Right lobe of liver (tissue), 6 donors: ENCODE data around the gene OVCH1. TPM values are rescaled to one million over a fixed set of nuclear protein-coding genes. Genes with fewer than 3 reads are reported as not detected.

Source experiments
- ATAC-seq, 4 donors: fragments of 200-7000 bp; cut with Tn5 transposase; one replicate each; pipeline ENCODE4 v1.9.1; 2020; ENCODE audit warnings: mild to moderate bottlenecking in 4 of 4, moderate library complexity in 4 of 4
- DNase-seq, 3 donors: peaks; one replicate each; pipeline ENCODE4 v3.0.0-alpha.2; 2020
- H3K27ac ChIP-seq, 3 donors: fragments of 200-600 bp; one replicate each; pipeline ENCODE4 v1.8.0; 2022
- H3K27me3 ChIP-seq, 2 donors: fragments of 200-600 bp; one replicate each; pipeline ENCODE4 v1.8.0; 2022
- H3K36me3 ChIP-seq, 4 donors: fragments of 200-600 bp; sonication (generic) in 1 of 4; one replicate each; pipeline versions ENCODE4 v1.5.1 to v1.8.0; 2017 to 2022; ENCODE audit warnings: control low read depth in 1 of 4
- H3K4me1 ChIP-seq, 4 donors: fragments of 200-600 bp; sonication (generic) in 1 of 4; one replicate each; pipeline versions ENCODE4 v1.5.1 to v1.8.0; 2017 to 2022; ENCODE audit warnings: control low read depth in 1 of 4
- H3K4me3 ChIP-seq, 3 donors: fragments of 200-600 bp; one replicate each; pipeline ENCODE4 v1.8.0; 2022
- H3K9me3 ChIP-seq, 4 donors: fragments of 200-600 bp; sonication (generic) in 1 of 4; one replicate each; pipeline versions ENCODE4 v1.5.1 to v1.8.0; 2017 to 2022; ENCODE audit warnings: control low read depth in 1 of 4
- POLR2A ChIP-seq: fragments of 450-650 bp; IDR thresholded peaks from one replicate; pipeline ENCODE4 v1.6.1; 2017; ENCODE audit warnings: antibody characterized with exemption, mild to moderate bottlenecking
- WGBS: methylation state at CpG from one replicate; pipeline ENCODE4 v1.1.6; 2018; ENCODE audit warnings: low coverage, low lambda C conversion rate; ENCODE audit not compliant: insufficient coverage; ENCODE audit errors: missing lambda C conversion rate; 5-methylcytosine and 5-hydroxymethylcytosine counted together
- intact Hi-C, 2 donors: fragments of 100-400 bp; cut with DNase I; formaldehyde crosslinking; loops; one replicate each; pipeline versions ENCODE4 v1.11.2 to v1.14.1; 2022
- total RNA-seq, 6 experiments: library from RNA; depleted of rRNA in 2 of 6; stranded (reverse); fragments of >200 nt in 2 of 6; fragmentation: NEBNext Ultra II Directional in 3 of 6; extraction: Animal tissue kit (Norgen Biotek cat#: 25700) in 3 of 6; gene quantifications; one replicate each; pipeline versions ENCODE4 v1.1.0 to v1.2.4, GENCODE V29; 2016 to 2023
- TF ChIP-seq, protein P1 (sequence below), 4 donors: fragments of 200-600 bp in 3 of 4; fragments of 450-650 bp in 1 of 4; IDR thresholded peaks; one replicate each; pipeline versions ENCODE4 v1.5.1 to v1.8.0; 2016 to 2022; ENCODE audit warnings: antibody characterized with exemption in 4 of 4, mild to moderate bottlenecking in 2 of 4
- donor health status: DM: no; HTN: yes; CAD: no.
- donor health status: DM: no; HTN: no; CAD: no.
- donor health status: DM: no; HTN: no; CAD: no.
- donor health status: DM: no; HTN: yes; CAD: no.
- donor health status: DM: no; HTN: yes; CAD: no.

OVCH1 gene
- total RNA-seq, 6 experiments from 2014 or later = 0.05 TPM; not detected in 5

DNA sequence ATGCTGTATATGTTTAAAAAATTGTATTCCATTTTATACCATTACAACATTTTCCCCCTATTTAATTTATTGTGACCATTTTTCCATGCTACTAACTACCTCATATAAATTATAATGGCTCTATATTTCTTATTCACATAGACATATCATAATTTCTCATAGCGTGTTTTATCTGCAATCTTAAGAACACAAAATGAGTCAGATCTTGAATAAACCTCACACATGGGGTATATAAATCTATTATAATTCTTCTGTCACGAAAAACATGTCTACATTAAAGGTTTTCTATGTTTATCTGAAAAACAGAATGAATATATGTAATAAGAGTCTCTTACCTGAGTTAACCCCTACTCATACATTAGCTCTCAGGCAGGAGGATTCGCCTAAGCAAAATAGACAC is 66.0 kb downstream of the OVCH1 start:
- TF ChIP-seq POLR2A = no peak
- TF ChIP-seq, protein P1, sequence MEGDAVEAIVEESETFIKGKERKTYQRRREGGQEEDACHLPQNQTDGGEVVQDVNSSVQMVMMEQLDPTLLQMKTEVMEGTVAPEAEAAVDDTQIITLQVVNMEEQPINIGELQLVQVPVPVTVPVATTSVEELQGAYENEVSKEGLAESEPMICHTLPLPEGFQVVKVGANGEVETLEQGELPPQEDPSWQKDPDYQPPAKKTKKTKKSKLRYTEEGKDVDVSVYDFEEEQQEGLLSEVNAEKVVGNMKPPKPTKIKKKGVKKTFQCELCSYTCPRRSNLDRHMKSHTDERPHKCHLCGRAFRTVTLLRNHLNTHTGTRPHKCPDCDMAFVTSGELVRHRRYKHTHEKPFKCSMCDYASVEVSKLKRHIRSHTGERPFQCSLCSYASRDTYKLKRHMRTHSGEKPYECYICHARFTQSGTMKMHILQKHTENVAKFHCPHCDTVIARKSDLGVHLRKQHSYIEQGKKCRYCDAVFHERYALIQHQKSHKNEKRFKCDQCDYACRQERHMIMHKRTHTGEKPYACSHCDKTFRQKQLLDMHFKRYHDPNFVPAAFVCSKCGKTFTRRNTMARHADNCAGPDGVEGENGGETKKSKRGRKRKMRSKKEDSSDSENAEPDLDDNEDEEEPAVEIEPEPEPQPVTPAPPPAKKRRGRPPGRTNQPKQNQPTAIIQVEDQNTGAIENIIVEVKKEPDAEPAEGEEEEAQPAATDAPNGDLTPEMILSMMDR (IDR thresholded peaks at IDR 0.05) = no peak
- H3K4me3 ChIP-seq = no peak overlapping the region
- H3K27me3 ChIP-seq = no peaks in the 10 kb centered on the region
- 91% methylated on average over 3 of the region's 3 CpGs for WGBS
- H3K4me1 ChIP-seq = peaks cover 0 to 17% (median 3%) of the 10 kb centered on the region in 4 donors
- H3K36me3 ChIP-seq = no peaks in the 10 kb centered on the region
- DNase-seq = no peak
- no peak overlapping the region for H3K27ac ChIP-seq
- no peaks in the 10 kb centered on the region for H3K9me3 ChIP-seq
- ATAC-seq = no peak
- intact Hi-C loops = no loop called here

DNA sequence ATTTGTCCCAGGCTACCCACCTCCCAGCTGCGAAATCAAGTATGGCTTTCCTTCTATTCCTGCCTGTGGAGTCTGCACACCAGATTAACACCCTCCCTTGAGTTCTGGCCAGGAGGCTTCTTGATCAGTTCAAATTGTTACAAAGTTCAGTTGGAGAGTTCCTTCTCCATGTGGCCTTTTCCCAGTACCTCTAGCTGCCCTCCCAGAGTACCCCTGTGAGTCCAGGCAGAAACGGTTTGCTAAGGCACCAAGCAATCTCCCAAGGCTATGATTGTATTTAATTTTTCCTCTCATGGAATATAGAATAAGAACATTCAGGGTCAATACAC is 66.8 kb downstream of the OVCH1 start:
- no peak for TF ChIP-seq POLR2A
- TF ChIP-seq, protein P1 (IDR thresholded peaks at IDR 0.05) = no peak
- H3K27ac ChIP-seq = no peak overlapping the region
- no peak overlapping the region for H3K4me3 ChIP-seq
- intact Hi-C loops = no loop called here
- peaks cover 0 to 17% (median 3%) of the 10 kb centered on the region in 4 donors for H3K4me1 ChIP-seq
- DNase-seq = peak in 1 of 3 donors; percentile 41
- 58% methylated on average over 1 of the region's 2 CpGs for WGBS
- H3K9me3 ChIP-seq = no peaks in the 10 kb centered on the region
- no peaks in the 10 kb centered on the region for H3K36me3 ChIP-seq
- ATAC-seq = peak in 2 of 4 donors; percentile 28 to 62
- no peaks in the 10 kb centered on the region for H3K27me3 ChIP-seq

DNA sequence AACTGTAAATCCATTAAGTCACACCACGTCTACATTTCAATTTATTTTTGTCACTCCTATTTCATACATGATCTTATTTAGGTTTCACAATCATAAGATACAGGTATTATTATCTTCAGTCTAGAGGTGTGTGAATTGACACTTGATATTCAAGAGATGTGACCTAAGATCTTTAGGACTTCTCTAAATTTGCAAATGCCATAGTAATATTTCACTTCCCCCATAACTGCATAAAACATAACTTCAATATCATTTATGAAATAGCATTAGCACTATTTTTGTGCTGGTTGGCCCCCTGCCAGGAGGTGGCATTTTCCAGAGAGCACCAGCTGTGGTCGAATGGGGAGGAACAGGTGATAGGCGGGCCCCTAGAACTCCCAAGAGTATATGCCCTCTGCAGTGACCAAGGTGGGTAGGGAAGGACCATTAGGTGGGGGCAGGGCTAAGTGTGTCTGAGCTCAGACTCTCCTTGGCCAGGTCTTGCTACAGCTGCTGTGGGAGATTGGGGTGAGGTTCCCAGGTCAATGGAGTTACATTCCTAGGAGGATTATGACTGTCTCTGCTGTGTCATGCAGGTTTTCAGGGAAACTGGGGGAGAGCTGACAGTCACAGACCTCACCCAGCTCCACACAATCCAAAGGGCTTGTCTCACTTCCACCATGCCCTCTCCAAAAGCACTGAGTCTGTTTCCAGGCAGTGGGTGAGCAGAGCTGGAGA is 67.3 kb downstream of the OVCH1 start:
- H3K4me1 ChIP-seq = peaks cover 0 to 17% (median 3%) of the 10 kb centered on the region in 4 donors
- DNase-seq (no peak), ATAC-seq (no peak)
- intact Hi-C loops = no loop called here
- no peaks in the 10 kb centered on the region for H3K36me3 ChIP-seq
- WGBS = 65% methylated on average over 2 of the region's 3 CpGs
- no peaks in the 10 kb centered on the region for H3K9me3 ChIP-seq
- H3K27ac ChIP-seq = no peak overlapping the region
- H3K27me3 ChIP-seq = no peaks in the 10 kb centered on the region
- no peak for TF ChIP-seq POLR2A
- TF ChIP-seq, protein P1 (IDR thresholded peaks at IDR 0.05) = no peak
- no peak overlapping the region for H3K4me3 ChIP-seq

DNA sequence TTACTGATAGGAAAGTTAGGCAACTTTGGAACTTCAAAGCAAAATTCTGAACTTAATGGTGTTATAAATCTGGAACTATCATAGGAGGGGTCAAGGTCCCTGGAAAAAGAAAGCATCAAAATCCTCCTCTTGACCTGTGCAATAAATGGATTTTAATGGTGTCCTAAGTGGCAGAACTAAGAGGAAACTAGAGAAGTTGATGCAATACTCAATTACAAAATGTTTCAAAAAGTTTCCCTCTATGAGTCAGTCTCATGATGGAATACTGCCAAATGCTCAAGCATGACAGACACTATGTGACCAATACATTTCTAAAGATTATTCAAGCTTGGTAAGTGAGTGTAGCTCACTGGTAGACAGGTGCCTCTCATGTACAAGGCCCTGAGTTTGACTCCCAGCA is 68.9 kb downstream of the OVCH1 start:
- Histone ChIP-seq H3K27me3 (no peaks in the 10 kb centered on the region), H3K27ac (no peak overlapping the region), H3K9me3 (no peaks in the 10 kb centered on the region), H3K4me1 (peaks cover 0 to 17% (median 3%) of the 10 kb centered on the region in 4 donors), H3K36me3 (no peaks in the 10 kb centered on the region), H3K4me3 (no peak overlapping the region)
- no peak for TF ChIP-seq POLR2A
- TF ChIP-seq, protein P1 (IDR thresholded peaks at IDR 0.05) = no peak
- intact Hi-C loops = no loop called here
- ATAC-seq = peak; percentile 64 to 95 (median 84)
- no peak for DNase-seq

DNA sequence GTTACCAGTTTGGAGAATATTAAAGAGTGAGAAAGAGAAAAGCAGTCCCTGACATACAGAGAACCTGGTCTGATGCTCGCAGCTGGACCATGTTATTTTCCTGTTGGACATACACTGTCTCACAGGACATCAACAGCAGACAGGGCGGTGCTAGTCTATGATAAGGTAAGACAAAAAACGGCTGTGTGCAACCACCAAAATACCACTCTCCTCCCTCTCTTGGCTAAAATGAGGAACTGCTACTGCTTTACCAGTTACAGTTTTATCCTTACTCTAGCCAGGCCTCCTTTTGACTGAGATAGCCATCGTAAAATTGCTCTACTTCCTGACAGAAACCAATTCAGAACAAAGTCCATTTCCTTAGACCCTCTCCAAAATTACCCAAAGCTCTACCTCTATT is 69.5 kb downstream of the OVCH1 start:
- Histone ChIP-seq H3K36me3 (no peaks in the 10 kb centered on the region), H3K9me3 (no peaks in the 10 kb centered on the region), H3K27me3 (no peaks in the 10 kb centered on the region), H3K27ac (no peak overlapping the region), H3K4me1 (peaks cover 0 to 17% (median 3%) of the 10 kb centered on the region in 4 donors), H3K4me3 (no peak overlapping the region)
- DNase-seq (no peak), ATAC-seq (peak in 3 of 4 donors; percentile 21 to 29 (median 29))
- TF ChIP-seq, protein P1 (IDR thresholded peaks at IDR 0.05) = peak in 1 of 4 donors; percentile 8
- TF ChIP-seq POLR2A = no peak
- intact Hi-C loops = no loop called here
- 23% methylated on average over 4 of the region's 4 CpGs for WGBS
